Myocyte (in vitro differentiated cells): ENCODE data around the gene NDUFB8. TPM values are rescaled to one million over a fixed set of nuclear protein-coding genes. Genes with fewer than 3 reads are reported as not detected.

Experiments used
- total RNA-seq: library from RNA; depleted of rRNA; stranded (reverse); fragments of >200 nt; gene quantifications from 2 replicates; pipeline ENCODE4 v1.2.3, GENCODE V29; 2014

NDUFB8 gene
- total RNA-seq, 1 donor from 2014 or later, result 161 TPM

Other genes starting within 250 kb of the NDUFB8 start
- gene BLOC1S2, start 243.2 kb downstream of the NDUFB8 start, total RNA-seq, result 70.5 TPM in 2 replicates
- 0.13 TPM in 1 of 2 replicates, not detected in the other for gene PKD2L1, start 199.6 kb downstream of the NDUFB8 start, total RNA-seq
- 502 and 937 TPM in 2 replicates for gene SCD, start 182.6 kb downstream of the NDUFB8 start, total RNA-seq
- not detected in 2 replicates for gene WNT8B, start 66.9 kb downstream of the NDUFB8 start, total RNA-seq
- gene SEC31B, start 10.0 kb downstream of the NDUFB8 start, total RNA-seq, result 4.9 and 6.9 TPM in 2 replicates
- 20.9 and 23.9 TPM in 2 replicates for gene HIF1AN, start 6.1 kb upstream of the NDUFB8 start, total RNA-seq
- not detected in 2 replicates for gene PAX2, start 215.7 kb upstream of the NDUFB8 start, total RNA-seq